ENCODE results near the gene PFKFB2. TPM values are rescaled to one million over a fixed set of nuclear protein-coding genes. Genes with fewer than 3 reads are reported as not detected.

Gene PFKFB2
- polyA plus RNA-seq, 1 donor from 2014 or later = 9.8 TPM

DNA sequence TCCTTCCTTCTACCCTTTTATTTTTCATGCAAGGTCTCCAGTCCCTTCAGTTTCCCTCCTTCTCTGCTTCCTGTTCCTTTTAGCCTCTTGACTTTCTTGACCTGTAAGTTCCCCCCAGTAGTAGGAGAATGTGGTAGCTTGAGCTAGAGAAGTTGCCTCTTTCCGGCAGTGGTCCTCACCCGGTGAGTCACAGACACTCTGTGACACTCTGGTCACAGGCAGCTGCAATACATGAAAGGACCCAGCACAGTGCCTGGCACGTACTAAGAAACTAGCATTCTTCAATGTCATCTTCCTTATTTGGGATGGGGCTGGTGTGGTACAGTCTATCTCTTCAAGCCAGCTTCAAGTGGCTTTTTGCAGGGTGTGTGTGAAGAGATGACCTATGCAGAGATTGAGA is 16.0 kb downstream of the PFKFB2 start:
- Histone ChIP-seq H4K20me1 (ENCODE audit: insufficient read depth) (no peaks in the 10 kb centered on the region), H3K27ac (ENCODE audit: low read length) (no peak overlapping the region), H3K4me2 (ENCODE audit: low read length) (no peak overlapping the region), H2AFZ (ENCODE audit: low read depth, low read length) (no peak overlapping the region), H3K79me2 (replicated peaks; ENCODE audit: insufficient read depth, low read length) (no peaks in the 10 kb centered on the region), H3K4me3 (ENCODE audit: low read length) (no peak overlapping the region), H3F3A (ENCODE audit: insufficient read depth, low read length, poor library complexity, severe bottlenecking) (no peaks in the 10 kb centered on the region), H3K9me2 (ENCODE audit: insufficient read depth, low read length) (no peaks in the 10 kb centered on the region), H3K9me3 (ENCODE audit: low read length) (no peaks in the 10 kb centered on the region), H3K9ac (ENCODE audit: low read length) (no peak overlapping the region), H3K36me3 (ENCODE audit: insufficient read depth, low read length) (no peaks in the 10 kb centered on the region), H3K27me3 (ENCODE audit: insufficient read depth, low read depth, low read length) (no peaks in the 10 kb centered on the region)
- TF ChIP-seq, protein P1, sequence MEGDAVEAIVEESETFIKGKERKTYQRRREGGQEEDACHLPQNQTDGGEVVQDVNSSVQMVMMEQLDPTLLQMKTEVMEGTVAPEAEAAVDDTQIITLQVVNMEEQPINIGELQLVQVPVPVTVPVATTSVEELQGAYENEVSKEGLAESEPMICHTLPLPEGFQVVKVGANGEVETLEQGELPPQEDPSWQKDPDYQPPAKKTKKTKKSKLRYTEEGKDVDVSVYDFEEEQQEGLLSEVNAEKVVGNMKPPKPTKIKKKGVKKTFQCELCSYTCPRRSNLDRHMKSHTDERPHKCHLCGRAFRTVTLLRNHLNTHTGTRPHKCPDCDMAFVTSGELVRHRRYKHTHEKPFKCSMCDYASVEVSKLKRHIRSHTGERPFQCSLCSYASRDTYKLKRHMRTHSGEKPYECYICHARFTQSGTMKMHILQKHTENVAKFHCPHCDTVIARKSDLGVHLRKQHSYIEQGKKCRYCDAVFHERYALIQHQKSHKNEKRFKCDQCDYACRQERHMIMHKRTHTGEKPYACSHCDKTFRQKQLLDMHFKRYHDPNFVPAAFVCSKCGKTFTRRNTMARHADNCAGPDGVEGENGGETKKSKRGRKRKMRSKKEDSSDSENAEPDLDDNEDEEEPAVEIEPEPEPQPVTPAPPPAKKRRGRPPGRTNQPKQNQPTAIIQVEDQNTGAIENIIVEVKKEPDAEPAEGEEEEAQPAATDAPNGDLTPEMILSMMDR (IDR thresholded peaks at IDR 0.05; ENCODE audit: poor library complexity, severe bottlenecking) = no peak
- TF ChIP-seq, protein P2, sequence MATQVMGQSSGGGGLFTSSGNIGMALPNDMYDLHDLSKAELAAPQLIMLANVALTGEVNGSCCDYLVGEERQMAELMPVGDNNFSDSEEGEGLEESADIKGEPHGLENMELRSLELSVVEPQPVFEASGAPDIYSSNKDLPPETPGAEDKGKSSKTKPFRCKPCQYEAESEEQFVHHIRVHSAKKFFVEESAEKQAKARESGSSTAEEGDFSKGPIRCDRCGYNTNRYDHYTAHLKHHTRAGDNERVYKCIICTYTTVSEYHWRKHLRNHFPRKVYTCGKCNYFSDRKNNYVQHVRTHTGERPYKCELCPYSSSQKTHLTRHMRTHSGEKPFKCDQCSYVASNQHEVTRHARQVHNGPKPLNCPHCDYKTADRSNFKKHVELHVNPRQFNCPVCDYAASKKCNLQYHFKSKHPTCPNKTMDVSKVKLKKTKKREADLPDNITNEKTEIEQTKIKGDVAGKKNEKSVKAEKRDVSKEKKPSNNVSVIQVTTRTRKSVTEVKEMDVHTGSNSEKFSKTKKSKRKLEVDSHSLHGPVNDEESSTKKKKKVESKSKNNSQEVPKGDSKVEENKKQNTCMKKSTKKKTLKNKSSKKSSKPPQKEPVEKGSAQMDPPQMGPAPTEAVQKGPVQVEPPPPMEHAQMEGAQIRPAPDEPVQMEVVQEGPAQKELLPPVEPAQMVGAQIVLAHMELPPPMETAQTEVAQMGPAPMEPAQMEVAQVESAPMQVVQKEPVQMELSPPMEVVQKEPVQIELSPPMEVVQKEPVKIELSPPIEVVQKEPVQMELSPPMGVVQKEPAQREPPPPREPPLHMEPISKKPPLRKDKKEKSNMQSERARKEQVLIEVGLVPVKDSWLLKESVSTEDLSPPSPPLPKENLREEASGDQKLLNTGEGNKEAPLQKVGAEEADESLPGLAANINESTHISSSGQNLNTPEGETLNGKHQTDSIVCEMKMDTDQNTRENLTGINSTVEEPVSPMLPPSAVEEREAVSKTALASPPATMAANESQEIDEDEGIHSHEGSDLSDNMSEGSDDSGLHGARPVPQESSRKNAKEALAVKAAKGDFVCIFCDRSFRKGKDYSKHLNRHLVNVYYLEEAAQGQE (IDR thresholded peaks at IDR 0.05; ENCODE audit: borderline replicate concordance) = no peak
- TF ChIP-seq EP300 (conservative IDR thresholded peaks at IDR 0.05; ENCODE audit: poor library complexity, severe bottlenecking) (no peak), RAD21 (conservative IDR thresholded peaks at IDR 0.05) (no peak), POLR2AphosphoS5 (IDR thresholded peaks at IDR 0.05) (no peak), MXI1 (conservative IDR thresholded peaks at IDR 0.05; ENCODE audit: poor library complexity, severe bottlenecking) (no peak), SMC3 (conservative IDR thresholded peaks at IDR 0.05; ENCODE audit: poor library complexity) (no peak), TAF1 (IDR thresholded peaks at IDR 0.05; ENCODE audit: low read depth) (no peak), EZH2 (IDR thresholded peaks at IDR 0.05; ENCODE audit: borderline replicate concordance, insufficient read depth, low read length, poor library complexity, severe bottlenecking) (no peak)

DNA sequence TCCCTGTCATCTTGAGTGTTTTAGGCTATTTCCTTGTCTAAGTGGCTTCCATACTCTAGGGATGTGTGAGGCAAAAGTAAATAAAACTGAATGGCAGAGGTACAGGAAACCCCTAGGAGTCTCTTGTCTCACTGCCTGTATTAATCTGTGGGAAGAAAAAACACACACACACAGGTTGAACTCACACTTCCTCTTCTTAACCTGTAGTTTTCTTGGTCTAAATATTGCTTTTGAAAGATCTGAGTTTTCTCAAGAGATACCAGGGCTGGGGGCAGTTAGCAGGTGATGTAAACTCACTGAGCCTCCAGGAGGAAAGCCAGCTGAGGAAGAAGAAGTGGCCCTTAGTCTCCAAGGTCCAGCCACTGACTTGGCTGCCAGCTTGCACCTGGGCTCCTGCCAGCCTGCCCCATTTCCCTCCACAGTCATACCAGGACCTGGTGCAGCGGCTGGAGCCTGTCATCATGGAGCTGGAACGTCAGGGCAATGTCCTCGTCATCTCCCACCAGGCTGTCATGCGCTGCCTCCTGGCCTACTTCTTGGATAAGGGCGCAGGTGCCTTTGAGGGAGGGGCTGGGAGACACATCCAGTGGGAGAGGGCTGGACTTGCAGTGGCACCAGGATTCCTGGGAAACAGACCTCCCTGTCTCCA is 16.9 kb downstream of the PFKFB2 start:
- TF ChIP-seq MXI1 (conservative IDR thresholded peaks at IDR 0.05; ENCODE audit: poor library complexity, severe bottlenecking) (no peak), EZH2 (IDR thresholded peaks at IDR 0.05; ENCODE audit: borderline replicate concordance, insufficient read depth, low read length, poor library complexity, severe bottlenecking) (no peak), TAF1 (IDR thresholded peaks at IDR 0.05; ENCODE audit: low read depth) (no peak)
- Histone ChIP-seq H4K20me1 (ENCODE audit: insufficient read depth) (no peaks in the 10 kb centered on the region), H3K4me2 (ENCODE audit: low read length) (no peak overlapping the region), H3K79me2 (replicated peaks; ENCODE audit: insufficient read depth, low read length) (no peaks in the 10 kb centered on the region), H3K27ac (ENCODE audit: low read length) (no peak overlapping the region), H2AFZ (ENCODE audit: low read depth, low read length) (no peak overlapping the region), H3K9ac (ENCODE audit: low read length) (no peak overlapping the region), H3K36me3 (ENCODE audit: insufficient read depth, low read length) (no peaks in the 10 kb centered on the region), H3K27me3 (ENCODE audit: insufficient read depth, low read depth, low read length) (no peaks in the 10 kb centered on the region), H3F3A (ENCODE audit: insufficient read depth, low read length, poor library complexity, severe bottlenecking) (no peaks in the 10 kb centered on the region), H3K9me3 (ENCODE audit: low read length) (no peaks in the 10 kb centered on the region), H3K9me2 (ENCODE audit: insufficient read depth, low read length) (no peaks in the 10 kb centered on the region), H3K4me3 (ENCODE audit: low read length) (no peak overlapping the region)
